H54 (cell line): ENCODE results near the gene REC114.
"Not testable (repeated sequence)": the region's sequence is repeated elsewhere in the genome, so short reads cannot be mapped to it uniquely, and the experiment has no call there.

Experiments
- DNase-seq: peaks from one replicate; pipeline ENCODE4 v3.0.0; 2011; ENCODE audit warnings: low spot score, mixed read lengths; ENCODE audit not compliant: insufficient read length
- FAIRE-seq: peaks from 3 replicates; lab custom pipeline; 2011; peaks lifted over from hg19 to GRCh38; lab: Jason Lieb, UNC
- POLR2A ChIP-seq: IDR thresholded peaks from 2 replicates; pipeline ENCODE4 v1.6.1; 2011; ENCODE audit warnings: low read depth, mild to moderate bottlenecking, low read length

REC114 gene

DNA sequence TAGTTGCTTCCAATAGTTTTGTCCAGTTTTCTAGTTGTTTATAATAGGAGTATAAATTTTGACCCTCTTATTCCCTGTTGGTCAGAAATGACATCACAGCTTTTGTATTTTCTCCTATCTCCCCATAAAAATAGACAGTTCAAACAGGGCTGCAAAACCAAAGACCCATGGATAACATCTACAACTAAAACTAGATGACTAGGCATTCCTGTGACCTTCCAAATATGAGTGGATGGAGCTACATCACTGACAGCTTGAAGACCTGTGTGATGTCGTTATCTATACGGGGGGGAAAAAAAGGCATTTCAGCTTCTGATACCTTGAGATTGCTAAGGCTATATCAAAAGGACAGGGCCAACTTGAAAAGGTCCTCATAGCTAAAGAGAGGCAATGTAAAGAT is 84.6 kb downstream of the REC114 start:
- TF ChIP-seq POLR2A = no peak
- FAIRE-seq (no peak), DNase-seq (no peak)

DNA sequence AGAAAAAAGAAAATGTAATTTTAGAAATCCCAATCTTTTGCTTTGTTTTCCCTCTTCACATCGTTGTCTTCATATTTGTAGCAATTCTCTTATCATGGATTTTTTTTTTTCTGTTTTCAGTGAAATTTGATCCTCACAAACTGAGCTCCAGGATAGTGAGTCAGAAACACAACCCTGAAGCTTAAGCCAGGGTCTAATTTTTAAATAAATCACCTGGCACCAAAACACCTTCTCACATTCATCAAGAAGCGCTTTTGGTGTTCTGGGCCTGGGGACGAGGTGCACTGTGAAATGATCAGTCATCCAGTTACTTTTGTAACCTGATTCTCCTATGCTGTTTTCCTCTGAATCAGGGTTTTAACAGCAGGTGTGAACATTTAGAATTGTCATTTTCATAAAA is 87.7 kb downstream of the REC114 start:
- FAIRE-seq (no peak), DNase-seq (no peak)
- no peak for TF ChIP-seq POLR2A

DNA sequence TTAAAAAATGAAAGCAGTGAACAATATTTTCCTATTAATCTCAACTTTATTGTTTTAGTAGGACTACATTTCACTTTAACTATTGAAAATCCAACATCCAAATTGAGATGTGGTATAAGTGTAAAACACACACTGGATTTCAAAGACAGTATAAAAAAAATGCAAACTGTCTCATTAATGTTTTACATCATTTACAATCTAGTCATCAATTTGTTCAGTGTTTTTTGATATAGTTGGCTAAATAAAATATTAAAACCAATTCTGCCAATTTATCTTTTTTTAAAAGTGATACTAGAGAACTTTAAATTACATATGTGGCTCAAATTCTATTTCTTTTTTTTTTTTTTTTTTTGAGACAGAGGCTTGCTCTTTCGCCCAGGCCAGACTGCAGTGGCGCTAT is 95.2 kb downstream of the REC114 start:
- TF ChIP-seq POLR2A = no peak
- FAIRE-seq = no peak

DNA sequence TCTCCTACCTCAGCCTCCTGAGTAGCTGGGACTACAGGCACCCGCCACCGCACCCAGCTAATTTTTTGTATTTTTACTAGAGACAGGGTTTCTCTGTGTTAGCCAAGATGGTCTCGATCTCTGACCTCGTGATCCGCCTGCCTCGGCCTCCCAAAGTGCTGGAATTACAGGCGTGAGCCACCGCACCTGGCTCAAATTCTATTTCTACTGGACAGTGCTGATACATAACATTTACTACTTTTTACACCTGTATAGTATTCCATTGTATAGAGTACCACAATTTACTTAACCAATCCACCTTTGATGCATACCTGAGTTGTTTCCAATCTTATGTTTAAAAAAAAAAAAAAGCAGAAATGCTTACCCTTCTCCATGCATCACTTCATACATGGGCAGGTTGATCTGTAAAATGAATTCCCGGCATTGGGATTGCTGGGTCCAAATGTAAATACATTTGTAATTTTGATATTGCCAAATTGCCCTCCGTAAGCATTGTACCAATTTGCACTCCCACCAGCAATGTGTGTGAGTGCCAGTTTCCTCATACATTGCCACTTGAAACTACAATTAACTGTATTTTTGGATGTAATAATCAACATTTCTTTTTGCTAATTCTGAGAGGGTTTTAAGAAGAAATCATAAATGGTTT is 95.7 kb downstream of the REC114 start:
- DNase-seq = no peak
- FAIRE-seq = no peak
- no peak for TF ChIP-seq POLR2A

More for the DNA sequence above, 95.2 kb downstream of the REC114 start:
- DNase-seq = no peak

DNA sequence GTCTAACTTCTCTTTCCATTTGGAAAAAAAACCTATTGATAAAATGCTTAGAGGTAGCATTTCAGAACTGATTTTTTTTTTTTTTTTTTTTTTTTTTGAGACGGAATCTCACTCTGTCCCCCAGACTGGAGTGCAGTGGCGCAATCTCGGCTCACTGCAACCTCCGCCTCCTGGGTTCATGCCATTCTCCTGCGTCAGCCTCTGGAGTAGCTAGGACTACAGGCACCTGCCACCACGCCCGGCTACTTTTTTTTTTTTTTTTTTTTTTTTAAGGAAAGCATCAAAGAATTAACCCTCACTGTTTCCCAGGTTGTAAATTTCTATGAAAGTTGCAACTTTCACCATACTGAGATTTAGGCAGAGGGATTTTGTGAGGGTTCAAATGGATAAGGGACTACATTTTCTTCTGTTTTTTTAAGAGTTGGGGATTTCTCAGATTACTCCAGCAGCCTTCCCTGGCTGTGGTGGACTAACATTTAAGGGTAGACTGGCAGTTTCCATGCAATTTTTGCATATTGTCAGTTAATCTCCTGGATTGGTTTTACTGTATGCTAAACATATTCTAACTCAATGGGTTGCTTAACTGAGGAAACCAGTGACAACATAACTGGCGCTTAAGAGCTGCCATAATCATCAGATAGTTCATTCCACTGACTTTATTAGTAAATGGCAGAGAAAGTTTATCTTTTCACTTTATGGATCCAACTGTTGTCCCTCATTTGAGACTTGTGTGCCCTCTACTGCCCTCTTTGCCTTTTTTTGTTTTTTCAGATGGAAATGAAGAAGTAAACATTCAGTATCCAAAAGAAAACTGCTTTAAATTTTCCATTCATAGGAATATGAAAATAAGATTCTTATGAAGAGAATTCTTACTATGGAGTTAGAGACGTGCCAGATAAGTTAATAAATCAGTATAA is 96.5 kb downstream of the REC114 start:
- no peak for FAIRE-seq
- DNase-seq = no peak
- TF ChIP-seq POLR2A = no peak

DNA sequence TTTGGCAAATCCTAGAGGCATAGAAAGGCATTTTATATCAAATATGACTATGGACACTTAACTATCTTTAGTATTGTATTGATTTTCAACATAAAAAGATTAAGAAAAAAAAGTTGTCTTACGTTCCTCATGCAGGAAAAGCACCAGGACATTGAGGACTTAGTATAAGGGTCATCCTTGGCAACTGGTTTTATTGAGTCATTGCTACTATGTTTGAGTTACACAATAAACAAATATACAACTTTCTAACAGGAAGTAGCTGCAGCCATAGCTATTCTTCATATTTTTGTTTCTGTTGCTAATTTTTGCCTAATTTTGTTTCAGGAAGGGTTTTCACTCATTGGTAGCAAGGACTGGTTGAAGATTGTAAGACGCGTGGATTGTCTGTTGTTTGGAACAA is 97.2 kb downstream of the REC114 start:
- no peak for FAIRE-seq

DNA sequence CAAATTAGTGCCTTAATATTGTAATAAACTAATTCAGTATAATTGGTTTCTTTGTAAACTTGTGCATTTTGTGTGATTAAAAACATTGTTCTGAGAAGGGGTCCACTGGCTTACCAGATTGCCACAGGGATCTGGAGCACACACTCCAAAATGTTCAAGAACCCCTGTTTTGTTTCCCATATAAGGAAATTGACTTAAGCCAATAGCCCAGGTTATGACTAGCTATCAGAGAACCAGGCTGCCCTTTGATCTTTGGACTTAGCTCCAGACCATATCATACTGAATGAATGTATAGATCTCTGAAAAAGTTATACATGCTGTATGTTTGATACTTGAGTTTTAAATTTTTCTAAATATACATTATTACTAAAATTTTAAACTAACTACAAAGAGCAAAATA is 98.5 kb downstream of the REC114 start:
- DNase-seq (no peak), FAIRE-seq (no peak)
- TF ChIP-seq POLR2A = no peak

More for the DNA sequence above, 97.2 kb downstream of the REC114 start:
- no peak for TF ChIP-seq POLR2A
- DNase-seq = no peak

DNA sequence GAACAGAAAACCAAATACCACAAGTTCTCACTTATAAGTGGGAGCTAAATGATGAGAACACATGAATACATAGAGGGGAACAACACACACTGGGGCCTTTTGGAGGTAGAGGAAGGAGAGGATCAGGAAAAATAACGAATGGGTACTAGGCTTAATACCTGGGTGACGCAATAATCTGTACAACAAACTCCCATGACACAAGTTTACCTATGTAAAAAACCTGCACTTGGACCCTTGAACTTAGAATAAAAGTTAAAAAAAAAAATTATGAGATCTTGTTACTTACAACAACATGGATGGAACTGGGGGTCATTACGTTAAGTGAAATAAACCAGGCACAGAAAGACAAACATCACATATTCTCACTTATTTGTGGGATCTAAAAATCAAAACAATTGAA is 106.0 kb downstream of the REC114 start:
- DNase-seq, FAIRE-seq: not testable (repeated sequence)

DNA sequence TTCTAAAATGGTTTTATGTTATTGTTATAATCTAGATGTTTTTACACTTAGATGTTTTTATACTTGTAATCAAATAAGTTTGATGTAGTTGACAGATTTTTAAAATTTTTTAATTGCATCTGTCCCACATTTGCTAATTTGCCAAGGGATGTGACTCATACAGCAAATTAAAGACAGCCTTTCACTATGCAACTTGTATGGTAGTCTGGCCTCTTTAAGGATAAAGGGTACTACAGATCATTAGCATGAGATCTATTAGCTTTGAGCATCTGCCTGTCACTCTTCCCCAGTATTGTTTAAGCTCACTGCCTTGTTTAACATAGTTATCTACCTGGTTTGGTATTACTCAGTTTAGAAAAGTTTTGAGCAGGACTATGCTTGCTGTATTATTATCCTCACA is 107.2 kb downstream of the REC114 start:
- FAIRE-seq = no peak
- TF ChIP-seq POLR2A = no peak

DNA sequence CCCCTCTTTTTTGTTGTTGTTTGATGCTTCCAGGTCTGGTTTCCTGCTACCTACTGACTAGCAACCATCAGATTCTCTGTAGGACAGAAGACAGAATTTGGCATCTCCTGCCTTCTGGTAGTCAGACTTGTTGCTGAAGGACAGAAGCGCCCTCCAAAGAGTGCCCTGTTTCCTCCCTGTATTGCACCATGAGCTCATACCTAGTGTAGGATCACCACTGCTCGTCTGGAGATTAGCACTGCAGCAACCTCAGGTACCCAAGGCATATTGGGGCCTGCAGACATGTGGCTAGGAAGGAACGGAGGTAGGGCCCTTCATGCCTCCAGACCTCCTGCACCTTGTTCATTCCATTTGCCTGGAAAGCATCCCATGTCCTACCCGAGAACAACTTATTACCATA is 112.1 kb downstream of the REC114 start:
- DNase-seq (no peak), FAIRE-seq (no peak)
- no peak for TF ChIP-seq POLR2A

More for the DNA sequence above, 107.2 kb downstream of the REC114 start:
- DNase-seq = no peak

DNA sequence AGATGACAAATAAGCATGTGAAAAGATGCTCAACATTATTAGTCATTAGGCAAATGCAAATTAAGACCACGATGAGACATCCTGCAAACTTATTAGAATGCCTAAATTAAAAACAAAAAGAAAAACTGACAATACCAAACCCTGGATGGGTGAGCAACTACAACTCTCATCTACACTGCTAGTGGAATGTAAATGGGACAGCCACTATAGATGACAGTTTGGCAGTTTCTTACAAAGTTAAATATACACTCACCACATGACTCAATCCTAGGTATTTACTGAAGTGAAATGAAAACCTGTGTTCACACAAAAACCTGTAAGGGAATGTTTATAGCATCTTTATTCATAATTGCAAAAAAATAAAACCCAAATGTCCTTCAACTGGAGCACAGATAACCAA is 115.6 kb downstream of the REC114 start:
- no peak for DNase-seq
- no peak for TF ChIP-seq POLR2A
- FAIRE-seq = no peak

DNA sequence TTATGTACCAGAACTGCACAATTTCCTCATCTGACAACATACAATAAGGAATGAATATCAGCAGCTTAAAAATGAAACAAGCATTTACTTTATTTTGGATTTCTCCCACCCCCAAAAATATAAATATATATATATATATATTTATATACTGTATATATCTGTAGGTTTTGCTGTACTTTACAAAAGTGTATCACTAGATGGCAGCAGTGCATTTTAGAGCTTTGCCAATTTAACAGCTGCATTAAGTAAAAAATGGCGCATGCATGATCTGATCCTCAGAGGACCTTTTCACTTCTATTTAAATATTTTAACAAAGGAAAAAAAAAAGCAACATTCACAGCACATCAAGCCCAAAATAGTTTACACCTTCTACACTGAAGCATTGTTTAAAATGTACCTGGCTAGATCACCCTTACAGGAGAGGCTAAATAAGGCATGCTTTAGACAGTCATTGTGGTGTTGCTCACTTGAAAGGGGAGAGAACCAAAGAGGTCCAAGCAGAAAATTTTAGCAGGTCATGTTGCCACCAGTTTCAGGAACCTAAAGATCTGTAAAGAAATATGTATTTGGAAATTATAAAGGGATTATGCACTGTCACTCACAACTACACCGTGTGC is 117.6 kb downstream of the REC114 start:
- FAIRE-seq (no peak), DNase-seq (no peak)

DNA sequence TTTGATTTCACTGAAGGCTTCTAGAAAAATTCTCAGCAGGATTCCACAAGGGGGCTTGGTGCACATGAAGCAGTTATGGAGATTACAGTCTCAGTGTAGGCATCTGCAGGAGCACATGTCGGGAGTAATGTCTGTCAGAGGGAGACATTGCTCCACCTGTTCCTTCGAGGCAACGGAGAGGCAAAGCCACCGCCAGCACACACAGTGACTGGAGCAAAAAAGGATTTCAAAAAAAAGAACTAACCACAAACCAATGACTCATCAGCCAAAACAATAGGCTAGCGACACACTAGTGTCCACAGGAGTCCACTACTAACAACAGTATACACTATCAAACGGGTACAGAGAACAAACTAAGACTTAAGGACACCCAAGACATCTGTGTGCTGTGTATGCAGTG is 121.3 kb downstream of the REC114 start:
- FAIRE-seq = peak; percentile 67
- peak; percentile 16 for DNase-seq
- TF ChIP-seq POLR2A = no peak

More for the DNA sequence above, 117.6 kb downstream of the REC114 start:
- no peak for TF ChIP-seq POLR2A

DNA sequence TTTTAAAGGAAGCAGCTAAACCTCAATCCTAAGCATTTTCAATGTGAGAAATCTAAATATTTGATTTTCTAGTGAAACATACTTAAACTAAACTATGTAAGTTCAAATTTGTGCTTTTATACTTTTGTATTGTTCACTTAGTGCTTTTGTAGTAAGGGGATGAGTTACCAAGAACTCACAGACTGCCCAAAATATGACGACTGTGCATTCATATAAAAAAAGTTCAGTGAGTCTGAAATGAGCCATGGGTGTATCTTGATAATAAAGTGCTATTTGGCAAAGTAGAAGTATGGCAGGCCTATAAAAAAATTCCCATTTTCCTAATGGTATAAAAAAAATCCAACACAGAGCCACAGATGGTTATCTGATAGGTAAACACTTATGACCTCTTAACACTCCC is 124.1 kb downstream of the REC114 start:
- DNase-seq (no peak), FAIRE-seq (no peak)
- TF ChIP-seq POLR2A = no peak
